22Rv1 (cell line): ENCODE data around the gene ICE2.

ENCODE experiments used
- ZFX ChIP-seq: fragments of 450-650 bp; IDR thresholded peaks from 2 replicates; pipeline ENCODE4 v1.6.1; 2017; ENCODE audit warnings: antibody characterized with exemption, borderline replicate concordance
- TF ChIP-seq, protein P1 (sequence below): fragments of 450-650 bp; IDR thresholded peaks from 2 replicates; pipeline ENCODE4 v1.5.1; 2017; ENCODE audit warnings: mild to moderate bottlenecking

DNA sequence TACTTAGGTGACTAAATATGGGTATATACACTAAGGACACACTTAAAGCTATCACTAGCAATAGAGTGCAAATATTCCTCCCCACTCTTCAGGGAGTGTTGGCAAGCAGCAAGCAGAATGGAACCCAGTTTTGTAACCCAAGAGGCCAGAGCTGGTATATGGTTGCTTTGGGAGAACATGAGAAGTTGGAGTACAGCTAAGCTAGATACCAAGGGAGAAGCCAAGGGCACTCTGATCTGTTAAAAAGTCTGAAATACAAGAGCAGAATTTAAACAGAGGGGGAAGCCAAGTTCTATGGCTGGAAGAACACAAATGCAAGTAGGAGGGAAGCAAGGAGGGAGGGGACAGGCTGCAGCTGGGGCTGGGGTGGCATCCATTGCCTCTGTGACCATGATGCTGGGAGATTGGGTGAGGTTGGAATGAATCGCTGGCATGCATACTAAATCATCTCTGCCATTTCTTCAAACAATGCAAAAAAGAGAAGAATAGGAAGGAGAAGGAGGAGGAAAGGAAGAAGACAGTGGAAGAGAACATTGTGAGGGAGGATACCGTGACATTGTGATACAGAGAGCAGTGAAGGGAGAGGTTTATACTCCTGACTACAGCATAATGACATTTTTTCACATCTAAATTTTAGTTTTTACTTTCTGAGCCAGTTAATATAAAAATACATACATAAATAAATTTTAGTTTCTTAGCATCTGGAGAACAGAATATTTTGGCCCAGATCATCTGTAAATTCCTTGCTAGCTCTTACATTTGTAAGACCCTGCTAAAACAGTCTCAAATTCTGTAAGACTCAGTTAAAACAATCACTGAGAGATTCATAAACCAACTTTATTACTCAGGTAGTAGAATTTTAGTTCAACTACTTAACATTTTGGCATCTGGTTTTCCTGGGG, 72.2 kb downstream of the ICE2 start:
- TF ChIP-seq, protein P1, sequence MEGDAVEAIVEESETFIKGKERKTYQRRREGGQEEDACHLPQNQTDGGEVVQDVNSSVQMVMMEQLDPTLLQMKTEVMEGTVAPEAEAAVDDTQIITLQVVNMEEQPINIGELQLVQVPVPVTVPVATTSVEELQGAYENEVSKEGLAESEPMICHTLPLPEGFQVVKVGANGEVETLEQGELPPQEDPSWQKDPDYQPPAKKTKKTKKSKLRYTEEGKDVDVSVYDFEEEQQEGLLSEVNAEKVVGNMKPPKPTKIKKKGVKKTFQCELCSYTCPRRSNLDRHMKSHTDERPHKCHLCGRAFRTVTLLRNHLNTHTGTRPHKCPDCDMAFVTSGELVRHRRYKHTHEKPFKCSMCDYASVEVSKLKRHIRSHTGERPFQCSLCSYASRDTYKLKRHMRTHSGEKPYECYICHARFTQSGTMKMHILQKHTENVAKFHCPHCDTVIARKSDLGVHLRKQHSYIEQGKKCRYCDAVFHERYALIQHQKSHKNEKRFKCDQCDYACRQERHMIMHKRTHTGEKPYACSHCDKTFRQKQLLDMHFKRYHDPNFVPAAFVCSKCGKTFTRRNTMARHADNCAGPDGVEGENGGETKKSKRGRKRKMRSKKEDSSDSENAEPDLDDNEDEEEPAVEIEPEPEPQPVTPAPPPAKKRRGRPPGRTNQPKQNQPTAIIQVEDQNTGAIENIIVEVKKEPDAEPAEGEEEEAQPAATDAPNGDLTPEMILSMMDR = no peak
- no peak for TF ChIP-seq ZFX
